NB4 (cell line): Measurements from ENCODE around the gene PLSCR3.

Source experiments
- POLR2A ChIP-seq: IDR thresholded peaks from 2 replicates; pipeline ENCODE4 v1.6.1; 2011; ENCODE audit warnings: mild to moderate bottlenecking; ENCODE audit not compliant: insufficient read length; ENCODE audit errors: extremely low read depth
- TF ChIP-seq, protein P1 (sequence below): IDR thresholded peaks from 2 replicates; pipeline ENCODE4 v1.6.1; 2011; ENCODE audit warnings: low read depth, low read length

DNA sequence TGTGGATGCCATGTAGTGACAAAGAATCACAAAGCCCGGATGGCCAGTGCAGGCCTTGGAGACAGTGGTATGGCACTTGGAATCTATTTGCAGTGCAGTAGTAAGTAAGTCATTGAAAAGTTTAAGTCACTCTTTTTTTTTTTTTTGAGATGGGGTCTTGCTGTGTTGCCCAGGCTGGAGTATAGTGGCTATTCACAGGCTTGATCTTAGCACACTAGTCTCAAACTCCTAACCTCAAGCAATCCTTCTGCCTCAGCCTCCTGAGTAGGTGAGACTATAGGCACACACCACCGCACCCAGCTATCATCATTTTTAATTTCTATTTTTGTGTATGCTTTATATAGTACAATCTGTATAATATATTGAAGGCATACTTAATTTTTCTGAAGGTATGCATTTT, 4.3 kb upstream of the PLSCR3 start:
- TF ChIP-seq, protein P1, sequence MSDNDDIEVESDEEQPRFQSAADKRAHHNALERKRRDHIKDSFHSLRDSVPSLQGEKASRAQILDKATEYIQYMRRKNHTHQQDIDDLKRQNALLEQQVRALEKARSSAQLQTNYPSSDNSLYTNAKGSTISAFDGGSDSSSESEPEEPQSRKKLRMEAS, result no peak
- no peak for TF ChIP-seq POLR2A
